CD4-positive, alpha-beta T cell treated with Interleukin-6 at 100 ng/mL for 8 hours (primary cell): ENCODE measurements around the gene CHSY3.
"Not testable (repeated sequence)": the region's sequence is repeated elsewhere in the genome, so short reads cannot be mapped to it uniquely, and the experiment has no call there.

ENCODE experiments used
- DNase-seq: peaks from one replicate; pipeline ENCODE4 v3.0.0-alpha.2; 2020; ENCODE audit warnings: mixed read lengths, low spot score

Gene CHSY3

DNA sequence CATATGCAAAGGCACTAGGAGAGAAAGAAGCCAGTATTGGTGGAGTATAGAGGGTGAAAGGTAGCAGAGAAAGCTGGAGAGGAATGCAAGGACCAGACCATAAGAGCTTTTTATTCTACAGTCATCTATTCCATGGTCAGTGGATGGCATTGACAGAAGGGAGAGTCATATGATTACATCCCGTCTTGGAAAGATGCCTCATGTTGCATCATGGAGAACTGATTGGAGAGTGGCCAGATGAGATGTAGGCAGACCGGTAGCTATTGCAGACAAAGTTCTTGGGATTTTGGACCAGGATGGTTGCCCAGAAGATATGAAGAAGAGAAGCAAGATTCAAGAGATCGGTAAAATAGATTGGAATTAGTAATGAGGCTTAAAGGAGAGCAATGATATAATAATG lies 260.7 kb downstream of the CHSY3 start:
- DNase-seq, result no peak

DNA sequence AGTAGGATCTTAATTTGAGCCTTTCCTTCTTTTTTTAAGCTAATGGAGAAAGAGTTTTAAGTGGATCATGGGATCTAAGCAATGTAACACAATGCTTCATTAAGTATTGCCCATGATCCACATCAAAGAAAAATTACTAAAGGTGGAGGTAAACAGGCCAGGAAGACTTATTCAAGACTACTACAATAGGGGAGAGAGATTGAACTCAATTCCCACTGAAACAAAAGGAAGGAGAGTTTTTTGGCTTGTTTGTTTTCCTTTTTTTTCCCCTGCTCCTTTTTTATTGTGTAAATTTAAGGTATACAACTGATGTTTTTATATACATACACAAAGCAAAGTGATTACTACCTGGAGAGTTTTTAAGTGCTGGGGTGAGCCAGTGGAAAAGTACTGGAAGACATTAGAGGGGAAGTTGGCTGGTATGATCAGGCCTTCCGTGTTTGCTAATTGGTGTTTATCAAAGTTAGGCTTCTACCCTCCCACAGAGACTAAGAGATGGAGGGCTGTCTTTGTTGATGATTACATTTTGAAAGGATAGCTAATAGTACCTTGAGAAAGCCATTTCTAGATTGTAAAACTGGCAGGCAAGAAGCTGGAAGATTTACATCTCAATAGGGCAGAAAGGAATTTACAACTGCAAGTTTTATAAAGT lies 262.7 kb downstream of the CHSY3 start:
- DNase-seq, result no peak

DNA sequence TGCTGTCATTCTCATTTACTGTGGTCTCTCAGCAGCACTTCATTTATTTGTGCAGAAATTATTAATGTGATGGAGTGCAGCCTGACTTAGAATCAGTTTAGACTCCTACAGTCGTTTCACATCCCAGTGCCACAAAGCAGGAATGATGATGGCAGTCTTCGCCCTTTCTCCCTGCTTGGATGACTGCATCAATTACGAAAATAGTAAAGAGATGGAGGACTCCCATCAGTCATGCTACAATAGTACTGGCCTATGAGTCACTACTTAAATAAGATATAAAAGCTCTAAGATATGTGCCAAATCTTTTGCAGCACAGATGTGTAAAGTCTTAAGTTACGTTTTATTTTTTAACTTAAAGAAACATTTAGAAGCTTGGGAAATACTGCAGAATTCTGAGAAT lies 263.9 kb downstream of the CHSY3 start:
- DNase-seq, result no peak

DNA sequence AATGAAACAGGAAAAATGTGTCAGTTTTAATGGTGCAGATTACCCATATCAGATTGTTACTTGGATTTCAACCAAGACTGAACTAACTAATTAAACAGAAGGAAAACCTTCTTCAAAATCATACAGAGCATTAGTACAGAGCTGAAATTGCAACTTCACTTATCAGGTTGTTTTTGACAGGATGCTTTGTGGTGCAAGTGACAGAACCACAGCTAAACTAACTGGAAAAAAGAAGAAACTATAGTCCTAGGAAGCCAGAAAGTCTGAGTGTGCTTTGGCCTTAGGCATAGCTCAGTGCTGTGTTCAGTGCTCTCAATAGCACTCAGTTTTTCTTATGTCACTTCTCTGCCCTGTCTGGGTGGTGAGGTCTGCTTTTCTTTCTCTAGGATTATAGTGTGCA lies 267.4 kb downstream of the CHSY3 start:
- DNase-seq, result no peak

DNA sequence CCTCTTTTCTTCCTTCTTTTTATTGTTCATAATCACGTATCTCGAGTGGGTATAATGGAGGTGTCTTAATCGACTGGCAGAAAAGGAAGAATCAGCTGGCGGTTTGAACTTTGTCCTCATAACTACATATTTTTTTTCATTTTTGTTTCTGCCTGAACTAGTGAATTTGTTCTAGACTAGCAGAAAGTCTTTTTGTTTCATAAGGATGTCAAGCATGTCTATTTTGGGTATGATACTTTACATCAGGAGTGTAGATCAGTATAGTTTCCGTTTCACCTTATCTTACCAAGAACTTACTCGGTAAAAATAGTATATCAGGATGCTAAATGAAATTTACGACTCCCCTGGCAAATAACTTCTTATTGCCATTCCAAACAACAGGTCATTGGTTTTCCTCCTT lies 278.9 kb downstream of the CHSY3 start:
- DNase-seq, result no peak

DNA sequence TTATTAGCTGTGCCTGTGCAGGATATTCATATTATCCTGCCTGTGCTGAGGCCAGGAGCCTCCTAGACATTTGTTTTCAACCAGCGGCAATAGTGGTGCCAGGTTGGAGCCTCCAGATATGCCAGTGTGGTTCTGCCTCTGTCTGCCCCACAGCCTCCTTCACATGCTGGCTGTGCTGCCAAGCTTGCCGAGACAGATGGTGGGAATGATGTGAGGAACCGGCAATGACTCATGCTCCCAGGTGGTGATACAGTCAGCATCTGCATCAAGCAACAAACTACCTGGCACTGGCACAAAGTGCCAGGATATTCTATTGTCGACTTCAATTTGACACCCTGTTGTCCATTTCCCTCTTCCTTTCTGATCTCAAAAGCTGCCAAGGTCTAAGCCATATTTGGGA lies 285.7 kb downstream of the CHSY3 start:
- DNase-seq, result no peak

DNA sequence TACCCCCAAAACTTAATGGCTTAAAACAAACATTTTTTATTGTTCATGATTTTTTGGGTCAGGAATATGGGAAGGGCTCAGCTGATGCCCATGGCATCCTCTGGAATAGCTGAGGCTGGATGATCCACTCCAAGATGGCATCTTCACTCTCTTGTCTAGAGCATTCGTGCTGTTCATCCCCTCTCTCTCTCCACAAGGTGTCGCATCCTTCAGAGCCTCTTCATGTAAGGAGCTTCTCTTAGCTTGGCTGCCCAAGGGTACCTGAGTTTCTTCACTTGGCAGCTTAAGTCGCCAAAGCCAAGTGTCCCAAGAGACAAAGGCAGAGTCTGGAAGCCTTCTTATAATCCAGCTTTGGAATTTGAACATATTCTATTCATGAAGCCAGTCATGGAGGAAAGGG lies 294.7 kb downstream of the CHSY3 start:
- DNase-seq, result no peak

DNA sequence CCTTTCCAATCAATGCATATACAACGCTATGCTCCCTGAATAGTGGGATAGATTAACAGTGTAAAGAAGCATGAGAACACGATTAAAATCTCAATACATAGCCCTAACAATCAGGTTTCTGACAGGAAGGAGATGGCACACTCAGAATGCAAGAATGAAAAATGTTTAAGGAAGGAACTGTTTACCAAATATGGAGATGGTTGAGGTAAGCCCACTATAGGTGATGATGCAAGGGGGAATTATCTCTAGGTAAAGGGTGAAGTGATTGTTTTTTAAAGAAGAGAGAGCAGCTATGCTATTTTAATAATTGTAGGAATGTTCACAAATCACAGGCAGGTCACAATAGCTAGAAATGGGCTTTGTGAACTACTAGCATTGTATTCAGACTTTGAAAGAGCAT lies 302.4 kb downstream of the CHSY3 start:
- DNase-seq, result no peak

DNA sequence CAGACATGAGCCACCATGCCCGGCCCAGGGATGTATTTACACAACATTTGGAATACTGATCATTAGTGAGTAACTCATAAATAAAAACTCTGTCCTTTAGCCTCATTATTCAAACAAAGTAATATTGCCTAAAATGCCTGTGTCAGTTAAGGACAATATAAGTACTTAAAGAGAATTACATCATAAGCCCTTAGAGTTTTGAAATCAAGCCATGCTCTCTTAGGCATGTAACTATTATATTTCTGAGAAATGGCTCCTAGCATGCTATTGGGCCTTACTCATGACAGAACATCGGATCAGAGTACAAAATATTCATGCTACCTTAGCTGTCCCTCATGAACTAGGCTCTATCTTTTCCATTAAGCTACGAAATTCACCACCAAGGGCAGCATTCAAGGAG lies 309.3 kb downstream of the CHSY3 start:
- DNase-seq, result no peak

DNA sequence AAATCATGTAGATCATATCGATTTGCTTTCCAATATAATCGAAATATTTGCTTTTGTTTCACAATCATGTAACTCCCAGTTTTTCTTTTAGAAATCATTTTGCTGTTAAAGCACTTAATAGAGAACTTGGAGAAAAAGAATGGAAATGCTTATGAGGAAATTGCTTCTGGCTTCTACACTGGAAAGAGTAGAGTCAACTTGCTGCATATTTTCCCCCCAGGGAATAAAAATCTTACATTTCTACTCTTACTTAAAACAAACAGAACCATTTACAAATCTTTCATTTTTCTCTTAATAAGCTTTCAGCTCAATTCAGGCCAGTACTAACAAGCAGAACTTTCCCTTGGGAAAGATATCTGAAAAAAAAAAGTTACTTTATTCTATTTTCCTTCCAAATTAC lies 312.0 kb downstream of the CHSY3 start:
- no peak for DNase-seq

DNA sequence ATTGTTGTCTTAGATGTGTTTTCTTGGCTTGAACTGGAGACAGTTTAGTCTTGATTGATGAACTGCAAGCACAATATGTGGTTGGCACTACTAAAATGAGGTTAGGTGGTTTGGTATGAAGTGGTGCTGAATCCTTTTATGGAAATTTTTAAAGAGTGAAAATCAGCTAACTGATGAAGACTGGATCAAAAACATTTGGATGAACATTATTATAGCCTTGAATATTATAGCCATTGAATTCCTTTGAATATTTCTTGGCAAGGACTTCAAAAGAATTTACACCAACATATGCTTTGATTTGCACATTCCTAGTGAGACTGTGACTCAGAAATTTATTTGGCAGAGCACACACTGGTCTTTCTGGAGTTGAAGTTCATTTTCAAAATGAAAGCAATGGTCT lies 318.3 kb downstream of the CHSY3 start:
- DNase-seq, result no peak

DNA sequence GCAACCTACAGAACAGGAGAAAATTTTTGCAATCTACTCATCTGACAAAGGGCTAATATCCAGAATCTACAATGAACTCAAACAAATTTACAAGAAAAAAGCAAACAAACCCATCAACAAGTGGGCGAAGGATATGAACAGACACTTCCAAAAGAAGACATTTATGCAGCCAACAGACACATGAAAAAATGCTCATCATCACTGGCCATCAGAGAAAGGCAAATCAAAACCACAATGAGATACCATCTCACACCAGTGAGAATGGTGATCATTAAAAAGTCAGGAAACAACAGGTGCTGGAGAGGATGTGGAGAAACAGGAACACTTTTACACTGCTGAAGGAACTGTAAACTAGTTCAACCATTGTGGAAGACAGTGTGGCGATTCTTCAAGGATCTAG lies 322.3 kb downstream of the CHSY3 start:
- not testable (repeated sequence) for DNase-seq

DNA sequence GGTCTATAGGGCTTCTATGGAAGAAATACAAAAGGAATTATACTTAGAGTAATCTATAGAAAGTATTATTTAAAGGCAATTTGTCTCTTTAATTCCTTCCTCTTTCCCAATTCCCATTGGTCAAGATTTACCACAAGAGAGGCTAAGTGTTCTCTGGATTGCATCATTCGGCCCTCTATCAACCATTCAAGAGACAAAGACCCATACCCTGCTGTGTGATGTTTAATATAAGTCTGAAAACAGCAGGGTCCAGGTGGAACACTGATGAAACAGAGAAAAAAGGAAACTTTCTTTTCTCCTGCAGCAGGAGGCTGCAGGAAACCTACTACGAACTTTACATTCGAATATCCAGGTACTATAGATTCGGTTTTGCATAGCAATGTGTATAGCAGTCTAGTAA lies 323.4 kb downstream of the CHSY3 start:
- DNase-seq, result no peak

DNA sequence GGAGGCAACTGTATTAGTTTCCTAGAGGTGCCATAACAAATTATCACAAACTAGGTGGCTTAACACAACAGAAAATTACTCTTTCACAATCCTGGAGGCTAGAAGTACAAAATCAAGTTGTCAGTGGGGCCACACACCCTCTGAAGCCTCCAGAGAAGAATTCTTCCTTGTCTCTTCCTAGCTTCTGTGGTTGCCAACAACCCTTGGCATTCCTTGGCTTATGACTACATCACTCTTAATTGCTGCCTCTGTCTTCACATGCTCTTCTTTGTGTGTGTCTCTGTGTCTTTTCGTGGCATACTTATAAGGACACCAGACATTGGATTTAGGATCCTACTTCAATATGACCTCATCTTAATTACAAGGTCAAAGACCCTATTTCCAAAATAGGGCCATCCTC lies 327.5 kb downstream of the CHSY3 start:
- DNase-seq, result no peak

DNA sequence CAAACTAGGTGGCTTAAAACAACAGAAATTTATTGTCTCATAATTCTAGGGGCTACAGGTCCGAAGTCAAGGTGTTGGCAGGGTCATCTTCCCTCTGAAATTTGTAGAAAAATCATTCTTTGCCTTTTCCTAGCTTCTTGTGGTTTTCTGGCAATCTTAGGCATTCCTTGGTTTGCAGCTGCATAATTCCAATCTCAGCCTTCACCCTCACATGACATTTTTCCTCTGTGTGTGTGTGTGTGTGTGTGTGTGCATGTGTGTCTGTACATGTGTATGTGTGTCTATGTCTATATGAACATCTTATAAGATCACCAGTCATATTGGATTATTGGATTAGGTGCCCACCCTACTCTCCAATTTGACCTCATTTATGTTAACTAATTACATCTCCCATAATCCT lies 330.6 kb downstream of the CHSY3 start:
- DNase-seq, result no peak
